ENCODE results near the gene UPF2.

DNA sequence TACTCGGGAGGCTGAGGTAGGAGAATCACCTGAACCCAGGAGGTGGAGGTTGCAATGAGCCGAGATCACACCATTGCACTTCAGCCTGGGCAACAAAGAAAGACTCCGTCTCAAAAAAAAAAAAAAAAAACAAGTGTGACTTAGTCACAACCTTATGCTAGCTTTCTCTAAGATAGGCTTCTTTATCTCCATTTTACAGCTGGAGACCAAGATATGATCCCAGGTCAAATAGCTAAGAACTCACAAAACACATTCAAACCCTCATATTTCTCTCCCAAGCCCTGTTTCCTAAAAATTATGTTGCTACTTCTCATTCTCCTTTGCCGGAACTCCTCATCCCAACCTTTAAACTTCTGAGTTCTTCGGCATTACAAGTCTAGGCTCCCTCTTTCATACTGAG is 13.1 kb upstream of the UPF2 start:
- TF ChIP-seq, protein P1, sequence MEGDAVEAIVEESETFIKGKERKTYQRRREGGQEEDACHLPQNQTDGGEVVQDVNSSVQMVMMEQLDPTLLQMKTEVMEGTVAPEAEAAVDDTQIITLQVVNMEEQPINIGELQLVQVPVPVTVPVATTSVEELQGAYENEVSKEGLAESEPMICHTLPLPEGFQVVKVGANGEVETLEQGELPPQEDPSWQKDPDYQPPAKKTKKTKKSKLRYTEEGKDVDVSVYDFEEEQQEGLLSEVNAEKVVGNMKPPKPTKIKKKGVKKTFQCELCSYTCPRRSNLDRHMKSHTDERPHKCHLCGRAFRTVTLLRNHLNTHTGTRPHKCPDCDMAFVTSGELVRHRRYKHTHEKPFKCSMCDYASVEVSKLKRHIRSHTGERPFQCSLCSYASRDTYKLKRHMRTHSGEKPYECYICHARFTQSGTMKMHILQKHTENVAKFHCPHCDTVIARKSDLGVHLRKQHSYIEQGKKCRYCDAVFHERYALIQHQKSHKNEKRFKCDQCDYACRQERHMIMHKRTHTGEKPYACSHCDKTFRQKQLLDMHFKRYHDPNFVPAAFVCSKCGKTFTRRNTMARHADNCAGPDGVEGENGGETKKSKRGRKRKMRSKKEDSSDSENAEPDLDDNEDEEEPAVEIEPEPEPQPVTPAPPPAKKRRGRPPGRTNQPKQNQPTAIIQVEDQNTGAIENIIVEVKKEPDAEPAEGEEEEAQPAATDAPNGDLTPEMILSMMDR (IDR thresholded peaks at IDR 0.05): no peak
- no peak for TF ChIP-seq POLR2A (IDR thresholded peaks at IDR 0.05)
